ENCODE data around the gene DYNLT4. TPM values are rescaled to one million over a fixed set of nuclear protein-coding genes. Genes with fewer than 3 reads are reported as not detected.

Gene DYNLT4
- total and polyA plus RNA-seq, 2 of the 13 experiments (the other 11 are each of a cell fraction or from before 2014, with no cell fraction given), result 0.77 TPM; not detected in 1

DNA sequence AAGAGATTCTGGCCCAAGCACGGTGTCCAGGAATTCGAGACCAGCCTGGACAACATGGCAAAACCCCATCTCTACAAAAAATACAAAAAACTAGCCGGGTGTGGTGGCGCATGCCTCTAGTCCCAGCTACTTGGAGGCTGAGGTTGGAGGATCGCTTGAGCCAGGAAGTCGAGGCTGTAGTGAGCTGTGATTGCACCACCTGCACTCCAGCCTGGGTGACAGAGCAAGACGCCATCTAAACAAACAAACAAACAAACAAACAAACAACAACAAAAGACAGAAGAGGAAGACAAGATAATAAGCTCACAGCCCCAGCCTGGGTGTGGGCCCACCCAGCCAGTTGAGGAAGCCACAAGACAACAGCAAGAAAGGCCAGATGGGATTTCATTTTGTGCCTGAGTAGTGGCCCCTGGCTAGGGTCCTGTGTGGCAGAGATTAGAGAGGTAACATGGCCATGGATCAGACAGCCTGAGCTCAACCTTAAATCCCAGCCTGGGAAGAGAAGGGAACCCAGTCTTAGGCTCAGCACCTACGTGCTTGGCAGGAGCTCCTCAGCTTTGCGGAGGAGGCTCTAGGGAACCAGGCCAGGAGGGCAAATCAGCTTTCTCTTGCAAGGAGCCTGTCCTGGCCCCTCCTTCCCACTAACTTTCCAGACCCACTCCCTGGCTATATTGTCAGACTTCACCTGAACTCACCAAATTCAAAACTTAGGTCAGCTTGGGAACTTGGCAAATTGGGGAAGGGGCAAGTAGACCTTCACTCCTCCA lies 14.2 kb downstream of the DYNLT4 start (continued):
- TF ChIP-seq GRHL1 (CRISPR knock-in tag; conservative IDR thresholded peaks at IDR 0.05) (no peak), CSRNP2 (CRISPR knock-in tag; conservative IDR thresholded peaks at IDR 0.05; ENCODE audit: low read depth) (no peak), SRSF9 (IDR thresholded peaks at IDR 0.05; ENCODE audit: borderline replicate concordance, insufficient read depth, low read depth, low read length, poor library complexity, severe bottlenecking) (no peak), MYC (CRISPR knock-in tag; IDR thresholded peaks at IDR 0.05; ENCODE audit: borderline replicate concordance) (0 out of 2 replicates have a peak, but pooled peaks have one; percentile 0), ZNF670 (CRISPR knock-in tag; IDR thresholded peaks at IDR 0.05; ENCODE audit: borderline replicate concordance) (no peak), RXRB (CRISPR knock-in tag; IDR thresholded peaks at IDR 0.05; ENCODE audit: borderline replicate concordance) (no peak), RCOR2 (CRISPR knock-in tag; IDR thresholded peaks at IDR 0.05) (no peak), ZKSCAN5 (CRISPR knock-in tag; IDR thresholded peaks at IDR 0.05) (no peak), FOXA1 (IDR thresholded peaks at IDR 0.05) (no peak), FOXA1 (CRISPR knock-in tag; IDR thresholded peaks at IDR 0.05) (no peak), ATAD3A (CRISPR knock-in tag; IDR thresholded peaks at IDR 0.05) (no peak), ATF2 (CRISPR knock-in tag; IDR thresholded peaks at IDR 0.05) (no peak), KDM5B (CRISPR knock-in tag; IDR thresholded peaks at IDR 0.05; ENCODE audit: borderline replicate concordance) (no peak)
- TF ChIP-seq, protein P1, sequence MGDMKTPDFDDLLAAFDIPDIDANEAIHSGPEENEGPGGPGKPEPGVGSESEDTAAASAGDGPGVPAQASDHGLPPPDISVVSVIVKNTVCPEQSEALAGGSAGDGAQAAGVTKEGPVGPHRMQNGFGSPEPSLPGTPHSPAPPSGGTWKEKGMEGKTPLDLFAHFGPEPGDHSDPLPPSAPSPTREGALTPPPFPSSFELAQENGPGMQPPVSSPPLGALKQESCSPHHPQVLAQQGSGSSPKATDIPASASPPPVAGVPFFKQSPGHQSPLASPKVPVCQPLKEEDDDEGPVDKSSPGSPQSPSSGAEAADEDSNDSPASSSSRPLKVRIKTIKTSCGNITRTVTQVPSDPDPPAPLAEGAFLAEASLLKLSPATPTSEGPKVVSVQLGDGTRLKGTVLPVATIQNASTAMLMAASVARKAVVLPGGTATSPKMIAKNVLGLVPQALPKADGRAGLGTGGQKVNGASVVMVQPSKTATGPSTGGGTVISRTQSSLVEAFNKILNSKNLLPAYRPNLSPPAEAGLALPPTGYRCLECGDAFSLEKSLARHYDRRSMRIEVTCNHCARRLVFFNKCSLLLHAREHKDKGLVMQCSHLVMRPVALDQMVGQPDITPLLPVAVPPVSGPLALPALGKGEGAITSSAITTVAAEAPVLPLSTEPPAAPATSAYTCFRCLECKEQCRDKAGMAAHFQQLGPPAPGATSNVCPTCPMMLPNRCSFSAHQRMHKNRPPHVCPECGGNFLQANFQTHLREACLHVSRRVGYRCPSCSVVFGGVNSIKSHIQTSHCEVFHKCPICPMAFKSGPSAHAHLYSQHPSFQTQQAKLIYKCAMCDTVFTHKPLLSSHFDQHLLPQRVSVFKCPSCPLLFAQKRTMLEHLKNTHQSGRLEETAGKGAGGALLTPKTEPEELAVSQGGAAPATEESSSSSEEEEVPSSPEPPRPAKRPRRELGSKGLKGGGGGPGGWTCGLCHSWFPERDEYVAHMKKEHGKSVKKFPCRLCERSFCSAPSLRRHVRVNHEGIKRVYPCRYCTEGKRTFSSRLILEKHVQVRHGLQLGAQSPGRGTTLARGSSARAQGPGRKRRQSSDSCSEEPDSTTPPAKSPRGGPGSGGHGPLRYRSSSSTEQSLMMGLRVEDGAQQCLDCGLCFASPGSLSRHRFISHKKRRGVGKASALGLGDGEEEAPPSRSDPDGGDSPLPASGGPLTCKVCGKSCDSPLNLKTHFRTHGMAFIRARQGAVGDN (CRISPR knock-in tag; IDR thresholded peaks at IDR 0.05), result no peak
- TF ChIP-seq, protein P2, sequence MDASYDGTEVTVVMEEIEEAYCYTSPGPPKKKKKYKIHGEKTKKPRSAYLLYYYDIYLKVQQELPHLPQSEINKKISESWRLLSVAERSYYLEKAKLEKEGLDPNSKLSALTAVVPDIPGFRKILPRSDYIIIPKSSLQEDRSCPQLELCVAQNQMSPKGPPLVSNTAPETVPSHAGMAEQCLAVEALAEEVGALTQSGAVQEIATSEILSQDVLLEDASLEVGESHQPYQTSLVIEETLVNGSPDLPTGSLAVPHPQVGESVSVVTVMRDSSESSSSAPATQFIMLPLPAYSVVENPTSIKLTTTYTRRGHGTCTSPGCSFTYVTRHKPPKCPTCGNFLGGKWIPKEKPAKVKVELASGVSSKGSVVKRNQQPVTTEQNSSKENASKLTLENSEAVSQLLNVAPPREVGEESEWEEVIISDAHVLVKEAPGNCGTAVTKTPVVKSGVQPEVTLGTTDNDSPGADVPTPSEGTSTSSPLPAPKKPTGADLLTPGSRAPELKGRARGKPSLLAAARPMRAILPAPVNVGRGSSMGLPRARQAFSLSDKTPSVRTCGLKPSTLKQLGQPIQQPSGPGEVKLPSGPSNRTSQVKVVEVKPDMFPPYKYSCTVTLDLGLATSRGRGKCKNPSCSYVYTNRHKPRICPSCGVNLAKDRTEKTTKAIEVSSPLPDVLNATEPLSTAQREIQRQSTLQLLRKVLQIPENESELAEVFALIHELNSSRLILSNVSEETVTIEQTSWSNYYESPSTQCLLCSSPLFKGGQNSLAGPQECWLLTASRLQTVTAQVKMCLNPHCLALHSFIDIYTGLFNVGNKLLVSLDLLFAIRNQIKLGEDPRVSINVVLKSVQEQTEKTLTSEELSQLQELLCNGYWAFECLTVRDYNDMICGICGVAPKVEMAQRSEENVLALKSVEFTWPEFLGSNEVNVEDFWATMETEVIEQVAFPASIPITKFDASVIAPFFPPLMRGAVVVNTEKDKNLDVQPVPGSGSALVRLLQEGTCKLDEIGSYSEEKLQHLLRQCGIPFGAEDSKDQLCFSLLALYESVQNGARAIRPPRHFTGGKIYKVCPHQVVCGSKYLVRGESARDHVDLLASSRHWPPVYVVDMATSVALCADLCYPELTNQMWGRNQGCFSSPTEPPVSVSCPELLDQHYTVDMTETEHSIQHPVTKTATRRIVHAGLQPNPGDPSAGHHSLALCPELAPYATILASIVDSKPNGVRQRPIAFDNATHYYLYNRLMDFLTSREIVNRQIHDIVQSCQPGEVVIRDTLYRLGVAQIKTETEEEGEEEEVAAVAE (CRISPR knock-in tag; IDR thresholded peaks at IDR 0.05; ENCODE audit: borderline replicate concordance), result no peak
